WTC11 (cell line): ENCODE results near the gene MEIS3. TPM values are rescaled to one million over a fixed set of nuclear protein-coding genes. Genes with fewer than 3 reads are reported as not detected.

ENCODE experiments used
- ATAC-seq: fragments of 200-7000 bp; cut with Tn5 transposase; 2 replicates; pipeline ENCODE4 v1.10.0; 2021; ENCODE audit warnings: mild to moderate bottlenecking, moderate library complexity
- CTCF ChIA-PET: fragments of 300-600 bp; sonication (Branson Sonifier 250); formaldehyde crosslinking; loops from one replicate; lab custom pipeline; 2021; ENCODE audit warnings: antibody characterized with exemption; lab: Charles Lee
- POLR2A ChIA-PET: fragments of 350-600 bp; sonication (Branson Sonifier 250); formaldehyde crosslinking; loops from one replicate; lab custom pipeline; 2021; ENCODE audit warnings: antibody characterized with exemption; lab: Charles Lee
- DNase-seq: peaks from one replicate; pipeline ENCODE4 v3.0.0; 2021; ENCODE audit warnings: low spot score
- H3K27ac Mint-ChIP-seq: 2 replicates; pipeline ENCODE4 v1.8.0; 2021; ENCODE audit warnings: mixed read lengths
- H3K27me3 Mint-ChIP-seq: 2 replicates; pipeline ENCODE4 v1.8.0; 2021; ENCODE audit warnings: low read depth, mild to moderate bottlenecking, moderate library complexity, mixed read lengths
- H3K36me3 Mint-ChIP-seq: 2 replicates; pipeline ENCODE4 v1.8.0; 2021; ENCODE audit warnings: mixed read lengths
- H3K4me1 Mint-ChIP-seq: 2 replicates; pipeline ENCODE4 v1.8.0; 2022; ENCODE audit warnings: mixed read lengths
- H3K4me3 Mint-ChIP-seq: 2 replicates; pipeline ENCODE4 v1.8.0; 2021; ENCODE audit warnings: mild to moderate bottlenecking, moderate library complexity, mixed read lengths
- H3K9me3 Mint-ChIP-seq: 2 replicates; pipeline ENCODE4 v1.8.0; 2021; ENCODE audit warnings: mixed read lengths
- CBFB ChIP-seq: sonication (generic); formaldehyde crosslinking; IDR thresholded peaks from 2 replicates; pipeline ENCODE4 v1.8.1; 2022; ENCODE audit warnings: mild to moderate bottlenecking, low read depth, missing genetic modification reagents
- CDX4 ChIP-seq: fragments of 250-450 bp; sonication (Bioruptor Pico); IDR thresholded peaks from 2 replicates; pipeline ENCODE4 v1.9.0; 2021; ENCODE audit warnings: moderate library complexity, mild to moderate bottlenecking, inconsistent platforms, borderline replicate concordance
- ESRRA ChIP-seq: sonication (generic); formaldehyde crosslinking; IDR thresholded peaks from 2 replicates; pipeline ENCODE4 v1.8.1; 2022; ENCODE audit warnings: mild to moderate bottlenecking, missing genetic modification reagents, borderline replicate concordance
- IRF1 ChIP-seq: sonication (generic); formaldehyde crosslinking; IDR thresholded peaks from 2 replicates; pipeline ENCODE4 v1.8.0; 2023; ENCODE audit warnings: missing genetic modification reagents
- KAT7 ChIP-seq: sonication (generic); formaldehyde crosslinking; IDR thresholded peaks from 2 replicates; pipeline ENCODE4 v1.8.1; 2023; ENCODE audit warnings: missing genetic modification reagents, mild to moderate bottlenecking, borderline replicate concordance
- NFYB ChIP-seq: sonication (generic); formaldehyde crosslinking; conservative IDR thresholded peaks from 2 replicates; pipeline ENCODE4 v1.8.0; 2022; ENCODE audit warnings: low read depth, missing genetic modification reagents
- NR2C2 ChIP-seq: sonication (generic); formaldehyde crosslinking; IDR thresholded peaks from 2 replicates; pipeline ENCODE4 v1.8.0; 2022; ENCODE audit warnings: mild to moderate bottlenecking, missing genetic modification reagents
- OVOL2 ChIP-seq: fragments of 250-450 bp; sonication (Bioruptor Pico); IDR thresholded peaks from 2 replicates; pipeline ENCODE4 v1.9.0; 2021; ENCODE audit warnings: mild to moderate bottlenecking, borderline replicate concordance
- SMAD3 ChIP-seq: sonication (generic); formaldehyde crosslinking; IDR thresholded peaks from 2 replicates; pipeline ENCODE4 v1.8.0; 2022; ENCODE audit warnings: missing genetic modification reagents, mild to moderate bottlenecking, borderline replicate concordance
- SMAD4 ChIP-seq: sonication (generic); formaldehyde crosslinking; IDR thresholded peaks from 2 replicates; pipeline ENCODE4 v1.8.0; 2022; ENCODE audit warnings: mild to moderate bottlenecking, missing genetic modification reagents
- SP1 ChIP-seq: sonication (generic); formaldehyde crosslinking; conservative IDR thresholded peaks from 2 replicates; pipeline ENCODE4 v1.8.1; 2022; ENCODE audit warnings: missing genetic modification reagents
- TCF7 ChIP-seq: sonication (generic); formaldehyde crosslinking; IDR thresholded peaks from 2 replicates; pipeline ENCODE4 v1.8.0; 2022; ENCODE audit warnings: mild to moderate bottlenecking, low read depth, missing genetic modification reagents, moderate library complexity
- TEAD1 ChIP-seq: sonication (generic); formaldehyde crosslinking; IDR thresholded peaks from 2 replicates; pipeline ENCODE4 v1.8.0; 2022; ENCODE audit warnings: mild to moderate bottlenecking, missing genetic modification reagents
- TP53 ChIP-seq: sonication (generic); formaldehyde crosslinking; IDR thresholded peaks from 2 replicates; pipeline ENCODE4 v1.8.1; 2023; ENCODE audit warnings: mild to moderate bottlenecking, missing genetic modification reagents
- USF2 ChIP-seq: sonication (generic); formaldehyde crosslinking; IDR thresholded peaks from 2 replicates; pipeline ENCODE4 v1.8.1; 2023; ENCODE audit warnings: mild to moderate bottlenecking, missing genetic modification reagents, moderate library complexity
- ZBTB21 ChIP-seq: sonication (generic); formaldehyde crosslinking; IDR thresholded peaks from 2 replicates; pipeline ENCODE4 v1.8.1; 2023; ENCODE audit warnings: mild to moderate bottlenecking, missing genetic modification reagents, borderline replicate concordance
- ZBTB43 ChIP-seq: sonication (generic); formaldehyde crosslinking; IDR thresholded peaks from 2 replicates; pipeline ENCODE4 v1.8.1; 2023; ENCODE audit warnings: mild to moderate bottlenecking, missing genetic modification reagents
- ZNF121 ChIP-seq: sonication (generic); formaldehyde crosslinking; IDR thresholded peaks from 2 replicates; pipeline ENCODE4 v1.8.0; 2023; ENCODE audit warnings: missing genetic modification reagents
- ZNF232 ChIP-seq: sonication (generic); formaldehyde crosslinking; IDR thresholded peaks from 2 replicates; pipeline ENCODE4 v1.8.0; 2022; ENCODE audit warnings: mild to moderate bottlenecking, missing genetic modification reagents
- total RNA-seq: library from RNA; stranded (reverse); gene quantifications from 3 replicates; pipeline ENCODE4 v1.2.3, GENCODE V29; 2021
- TF ChIP-seq, protein P1 (sequence below): sonication (generic); formaldehyde crosslinking; IDR thresholded peaks from 2 replicates; pipeline ENCODE4 v1.8.0; 2022; ENCODE audit warnings: mild to moderate bottlenecking, missing genetic modification reagents
- TF ChIP-seq, protein P2 (sequence below): sonication (generic); formaldehyde crosslinking; IDR thresholded peaks from 2 replicates; pipeline ENCODE4 v1.8.0; 2022; ENCODE audit warnings: mild to moderate bottlenecking, missing genetic modification reagents

Gene MEIS3
- total RNA-seq, 1 experiment from 2014 or later: 38.5 TPM

- ChIA-PET CTCF (no interaction called here), POLR2A (no interaction called here)
- no peak overlapping the region for H3K27ac Mint-ChIP-seq
- TF ChIP-seq CDX4 (CRISPR knock-in tag): no peak
- DNase-seq (no peak), ATAC-seq (no peak)
- peaks cover 20% of the 10 kb centered on the region for H3K27me3 Mint-ChIP-seq
- no peaks in the 10 kb centered on the region for H3K9me3 Mint-ChIP-seq
- H3K4me3 Mint-ChIP-seq: no peak overlapping the region
- H3K4me1 Mint-ChIP-seq: peaks cover 13% of the 10 kb centered on the region; the same call in 1 of the 2 replicates
- H3K36me3 Mint-ChIP-seq: peaks cover 13% of the 10 kb centered on the region
These were observed 8.2 kb downstream of the MEIS3 start for GRCh38 chr19:47411101-47411500.

GRCh38 chr19:47408156-47408938, 11.0 kb downstream of the MEIS3 start:
- Mint-ChIP-seq H3K27me3 (peaks cover 14% of the 10 kb centered on the region), H3K27ac (no peak overlapping the region), H3K4me3 (peak overlapping the region; percentile 31; the same call in 1 of the 2 replicates), H3K9me3 (no peaks in the 10 kb centered on the region), H3K4me1 (0 out of 2 replicates have a peak, but pooled peaks cover 4% of the 10 kb centered on the region), H3K36me3 (peaks cover 2% of the 10 kb centered on the region)
- CTCF ChIA-PET: no interaction called here
- DNase-seq (no peak), ATAC-seq (no peak)
- POLR2A ChIA-PET: no interaction called here
- TF ChIP-seq OVOL2 (no peak), ZNF121 (CRISPR knock-in tag) (peak; percentile 79; the same call in 1 of the 2 replicates), ZBTB43 (no peak)

DNA sequence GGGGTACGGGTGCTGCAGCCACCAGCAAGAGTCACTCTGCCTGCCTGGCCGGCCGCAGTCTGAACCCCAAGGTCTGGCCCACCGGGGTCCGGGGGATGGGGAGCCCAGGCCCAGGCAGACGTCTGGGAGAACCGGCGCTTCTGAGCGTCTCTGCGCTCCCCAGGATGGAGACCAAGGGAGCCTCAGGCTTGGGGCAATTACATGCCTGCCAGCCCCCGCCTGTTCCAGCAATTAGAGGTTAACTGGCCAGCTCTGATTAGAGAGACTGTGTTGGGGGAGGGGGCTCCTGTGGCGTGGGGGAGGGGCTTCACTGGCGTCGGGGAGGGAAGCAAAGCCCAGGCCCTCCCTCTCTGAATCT, 11.9 kb downstream of the MEIS3 start:
- ATAC-seq: peak; percentile 48
- 0 out of 2 replicates have a peak, but pooled peaks cover 4% of the 10 kb centered on the region for H3K4me1 Mint-ChIP-seq
- peaks cover 14% of the 10 kb centered on the region for H3K27me3 Mint-ChIP-seq
- H3K4me3 Mint-ChIP-seq: peak overlapping the region; percentile 75
- no peak overlapping the region for H3K27ac Mint-ChIP-seq
- peak; percentile 2; the same call in 1 of the 2 replicates for TF ChIP-seq SMAD3 (CRISPR knock-in tag)
- no peak for TF ChIP-seq IRF1 (CRISPR knock-in tag)
- 0 out of 2 replicates have a peak, but pooled peaks have one; percentile 12 for TF ChIP-seq CBFB (CRISPR knock-in tag)
- CTCF ChIA-PET: interaction anchor here (1.1 to 1.6 kb wide), 4 partner anchors 16 to 29 kb away, joined by 3 to 8 read pairs (median 4); no protein-coding TSS in a partner anchor
- H3K36me3 Mint-ChIP-seq: no peaks in the 10 kb centered on the region
- DNase-seq: no peak
- POLR2A ChIA-PET: no interaction called here
- H3K9me3 Mint-ChIP-seq: no peaks in the 10 kb centered on the region

- Mint-ChIP-seq H3K4me1 (0 out of 2 replicates have a peak, but pooled peaks cover 4% of the 10 kb centered on the region), H3K4me3 (peak overlapping the region; percentile 75), H3K27ac (no peak overlapping the region), H3K36me3 (no peaks in the 10 kb centered on the region), H3K27me3 (peaks cover 14% of the 10 kb centered on the region), H3K9me3 (no peaks in the 10 kb centered on the region)
- peak; percentile 73 for DNase-seq
- POLR2A ChIA-PET: no interaction called here
- peak; percentile 91 for ATAC-seq
- CTCF ChIA-PET: interaction anchor here (1.0 to 1.6 kb wide), 5 partner anchors 9 to 30 kb away, joined by 3 to 8 read pairs (median 4); no protein-coding TSS in a partner anchor
- TF ChIP-seq TCF7 (CRISPR knock-in tag) (no peak), ZNF232 (CRISPR knock-in tag) (peak; percentile 90), TP53 (CRISPR knock-in tag) (peak; percentile 92), NR2C2 (CRISPR knock-in tag) (no peak), ESRRA (CRISPR knock-in tag) (peak; percentile 75; the same call in 1 of the 2 replicates), NFYB (CRISPR knock-in tag) (no peak), USF2 (CRISPR knock-in tag) (peak; percentile 61), KAT7 (0 out of 2 replicates have a peak, but pooled peaks have one; percentile 75), SP1 (CRISPR knock-in tag) (0 out of 2 replicates have a peak, but pooled peaks have one; percentile 54), TEAD1 (CRISPR knock-in tag) (peak; percentile 86; the same call in 1 of the 2 replicates), SMAD4 (CRISPR knock-in tag) (peak; percentile 51; the same call in 1 of the 2 replicates), ZBTB21 (CRISPR knock-in tag) (no peak)
- TF ChIP-seq, protein P1, sequence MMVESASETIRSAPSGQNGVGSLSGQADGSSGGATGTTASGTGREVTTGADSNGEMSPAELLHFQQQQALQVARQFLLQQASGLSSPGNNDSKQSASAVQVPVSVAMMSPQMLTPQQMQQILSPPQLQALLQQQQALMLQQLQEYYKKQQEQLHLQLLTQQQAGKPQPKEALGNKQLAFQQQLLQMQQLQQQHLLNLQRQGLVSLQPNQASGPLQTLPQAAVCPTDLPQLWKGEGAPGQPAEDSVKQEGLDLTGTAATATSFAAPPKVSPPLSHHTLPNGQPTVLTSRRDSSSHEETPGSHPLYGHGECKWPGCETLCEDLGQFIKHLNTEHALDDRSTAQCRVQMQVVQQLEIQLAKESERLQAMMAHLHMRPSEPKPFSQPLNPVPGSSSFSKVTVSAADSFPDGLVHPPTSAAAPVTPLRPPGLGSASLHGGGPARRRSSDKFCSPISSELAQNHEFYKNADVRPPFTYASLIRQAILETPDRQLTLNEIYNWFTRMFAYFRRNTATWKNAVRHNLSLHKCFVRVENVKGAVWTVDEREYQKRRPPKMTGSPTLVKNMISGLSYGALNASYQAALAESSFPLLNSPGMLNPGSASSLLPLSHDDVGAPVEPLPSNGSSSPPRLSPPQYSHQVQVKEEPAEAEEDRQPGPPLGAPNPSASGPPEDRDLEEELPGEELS (CRISPR knock-in tag): peak; percentile 90; the same call in 1 of the 2 replicates
- TF ChIP-seq, protein P2, sequence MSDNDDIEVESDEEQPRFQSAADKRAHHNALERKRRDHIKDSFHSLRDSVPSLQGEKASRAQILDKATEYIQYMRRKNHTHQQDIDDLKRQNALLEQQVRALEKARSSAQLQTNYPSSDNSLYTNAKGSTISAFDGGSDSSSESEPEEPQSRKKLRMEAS (CRISPR knock-in tag): peak; percentile 77
These were observed 12.5 kb downstream of the MEIS3 start for GRCh38 chr19:47406711-47407416.
